Neural progenitor cell (in vitro differentiated cells): ENCODE data around the gene TRRAP.

Source experiments
- CTCF ChIP-seq: fragments of 200-600 bp; sonication (generic); IDR thresholded peaks from 2 replicates; pipeline ENCODE4 v1.5.1; 2017; ENCODE audit warnings: antibody characterized with exemption, mild to moderate bottlenecking
- EZH2 ChIP-seq: fragments of 200-600 bp; sonication (generic); IDR thresholded peaks from 2 replicates; pipeline ENCODE4 v1.6.1; 2017; ENCODE audit warnings: antibody characterized with exemption, mild to moderate bottlenecking, moderate library complexity
- EZH2phosphoT487 ChIP-seq: fragments of 200-600 bp; sonication (generic); IDR thresholded peaks from 2 replicates; pipeline ENCODE4 v1.6.1; 2017; ENCODE audit warnings: antibody characterized with exemption

DNA sequence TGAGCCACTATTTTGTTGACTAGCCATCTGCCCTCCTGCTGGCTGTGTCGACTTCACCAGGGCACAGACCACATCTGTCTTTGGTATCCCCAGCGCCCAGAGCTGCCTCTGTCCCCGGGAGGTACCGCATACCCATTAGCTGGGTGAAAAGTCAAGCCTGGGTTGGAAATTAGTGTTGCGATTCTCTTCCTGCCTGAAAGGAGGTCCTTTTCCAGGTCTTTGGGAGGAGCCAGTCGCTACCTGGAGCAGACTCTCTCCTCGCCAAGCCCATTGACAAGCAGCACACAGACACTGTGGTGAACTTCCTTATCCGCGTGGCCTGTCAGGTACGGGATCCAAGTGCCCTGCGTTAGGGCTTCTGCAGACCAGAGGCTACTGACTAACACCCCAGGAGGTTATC, 79.4 kb downstream of the TRRAP start:
- TF ChIP-seq EZH2: no peak
- TF ChIP-seq CTCF: no peak
- no peak for TF ChIP-seq EZH2phosphoT487
